ENCODE measurements around the gene COL15A1.
"Not testable (repeated sequence)": the region's sequence is repeated elsewhere in the genome, so short reads cannot be mapped to it uniquely, and the experiment has no call there.

COL15A1 gene

GRCh38 chr9:98943682-98944056 is at the start of gene COL15A1:
COL15A1 (plus strand) TSS chr9:98943907; CDS start chr9:98944062, 155 bp downstream.
- no peak for DNase-seq

GRCh38 chr9:98894171-98894570 is 49.5 kb upstream of the COL15A1 start:
- no peak for DNase-seq

GRCh38 chr9:98894761-98895160 is 48.9 kb upstream of the COL15A1 start:
- DNase-seq: no peak

- no peak for DNase-seq
Observed at GRCh38 chr9:98896632-98897031, 47.1 kb upstream of the COL15A1 start.

- no peak for DNase-seq
Observed at GRCh38 chr9:98897745-98898144, 46.0 kb upstream of the COL15A1 start.

- no peak for DNase-seq
Observed at GRCh38 chr9:98899408-98900056, 44.2 kb upstream of the COL15A1 start.

GRCh38 chr9:98900244-98900643 is 43.5 kb upstream of the COL15A1 start:
- no peak for DNase-seq

- no peak for DNase-seq
Observed at GRCh38 chr9:98900725-98901124, 43.0 kb upstream of the COL15A1 start.

- DNase-seq: not testable (repeated sequence)
Observed at GRCh38 chr9:98901843-98902242, 41.9 kb upstream of the COL15A1 start.

GRCh38 chr9:98902516-98902915 is 41.2 kb upstream of the COL15A1 start:
- DNase-seq: no peak

GRCh38 chr9:98902925-98903324 is 40.8 kb upstream of the COL15A1 start:
- no peak for DNase-seq

- no peak for DNase-seq
Observed at GRCh38 chr9:98903961-98904411, 39.7 kb upstream of the COL15A1 start.

- DNase-seq: no peak
Observed at GRCh38 chr9:98905015-98905414, 38.7 kb upstream of the COL15A1 start.

- DNase-seq: no peak
Observed at GRCh38 chr9:98906273-98907040, 37.2 kb upstream of the COL15A1 start.

GRCh38 chr9:98907055-98907454 is 36.7 kb upstream of the COL15A1 start:
- DNase-seq: no peak

- no peak for DNase-seq
Observed at GRCh38 chr9:98908897-98909634, 34.6 kb upstream of the COL15A1 start.

- DNase-seq: no peak
Observed at GRCh38 chr9:98909935-98910334, 33.8 kb upstream of the COL15A1 start.

GRCh38 chr9:98911042-98911441 is 32.7 kb upstream of the COL15A1 start:
- no peak for DNase-seq

- not testable (repeated sequence) for DNase-seq
Observed at GRCh38 chr9:98911738-98912137, 32.0 kb upstream of the COL15A1 start.

- no peak for DNase-seq
Observed at GRCh38 chr9:98912450-98912849, 31.3 kb upstream of the COL15A1 start.

GRCh38 chr9:98913044-98913443 is 30.7 kb upstream of the COL15A1 start:
- no peak for DNase-seq

- DNase-seq: no peak
Observed at GRCh38 chr9:98913705-98914104, 30.0 kb upstream of the COL15A1 start.

GRCh38 chr9:98915599-98915998 is 28.1 kb upstream of the COL15A1 start:
- DNase-seq: no peak

GRCh38 chr9:98916660-98917059 is 27.0 kb upstream of the COL15A1 start:
- DNase-seq: no peak
